H1 (cell line): ENCODE measurements around the gene TEX29. TPM values are rescaled to one million over a fixed set of nuclear protein-coding genes. Genes with fewer than 3 reads are reported as not detected.

Source experiments
- MAX ChIP-seq: IDR thresholded peaks from 2 replicates; pipeline ENCODE4 v1.6.1; 2012; ENCODE audit warnings: inconsistent platforms
- polyA plus RNA-seq, 7 experiments: library from polyadenylated mRNA; depleted of rRNA in 3 of 7; stranded (reverse) in 5 of 7; unstranded in 2 of 7; fragments of >200 nt in 5 of 7; fragments of 200-250 nt in 2 of 7; gene quantifications; 1 replicate in 5 of 7; 2 replicates in 1 of 7; 4 replicates in 1 of 7; pipeline versions ENCODE4 v1.2.1 to v1.2.3, GENCODE V29; 2011 to 2013; ENCODE audit warnings: missing spikeins in 2 of 7, mixed read lengths in 2 of 7
- total RNA-seq: library from RNA; stranded (reverse); fragmentation: NEBNext Ultra II Directional; extraction: Animal tissue kit (Norgen Biotek cat#: 25700); gene quantifications from 2 replicates; pipeline ENCODE4 v1.2.1, GENCODE V29; 2021

Gene TEX29
- total and polyA plus RNA-seq, 2 of the 8 experiments (the other 6 are each of a cell fraction or from before 2014, with no cell fraction given) = 0.08 TPM; not detected in 1

- TF ChIP-seq MAX = no peak
Measured at GRCh38 chr13:111336666-111337065, 16.2 kb downstream of the TEX29 start (continued).
